SK-N-SH treated with all-trans-retinoic acid at 6 μM for 48 hours (cell line): ENCODE data around the gene ZBTB7C.

Experiments used
- ARNTL ChIP-seq: fragments of 450-650 bp; formaldehyde crosslinking; IDR thresholded peaks from 2 replicates; pipeline ENCODE4 v1.5.0; 2020; ENCODE audit warnings: low read depth, mild to moderate bottlenecking, moderate library complexity, borderline replicate concordance
- GLIS3 ChIP-seq: fragments of 250-450 bp; sonication (Bioruptor Pico); IDR thresholded peaks from 2 replicates; pipeline ENCODE4 v1.5.0; 2020; ENCODE audit warnings: mild to moderate bottlenecking, moderate library complexity
- PPARA ChIP-seq: fragments of 250-450 bp; sonication (Bioruptor Pico); IDR thresholded peaks from 2 replicates; pipeline ENCODE4 v1.5.0; 2020; ENCODE audit warnings: mild to moderate bottlenecking, borderline replicate concordance
- RARB ChIP-seq: fragments of 250-450 bp; sonication (Bioruptor Pico); IDR thresholded peaks from 2 replicates; pipeline ENCODE4 v1.8.0; 2021; ENCODE audit warnings: mild to moderate bottlenecking, moderate library complexity
- ZFP30 ChIP-seq: fragments of 450-650 bp; formaldehyde crosslinking; IDR thresholded peaks from 2 replicates; pipeline ENCODE4 v1.5.0; 2022; ENCODE audit warnings: mild to moderate bottlenecking, moderate library complexity
- ZNF70 ChIP-seq: fragments of 450-650 bp; formaldehyde crosslinking; IDR thresholded peaks from 2 replicates; pipeline ENCODE4 v1.5.0; 2020; ENCODE audit warnings: mild to moderate bottlenecking, moderate library complexity
- TF ChIP-seq, protein P1 (sequence below): fragments of 250-450 bp; sonication (Bioruptor Pico); IDR thresholded peaks from 2 replicates; pipeline ENCODE4 v1.8.0; 2020; ENCODE audit warnings: mild to moderate bottlenecking, moderate library complexity, borderline replicate concordance
- TF ChIP-seq, protein P2 (sequence below): fragments of 250-450 bp; sonication (Bioruptor Pico); IDR thresholded peaks from 2 replicates; pipeline ENCODE4 v1.5.1; 2020; ENCODE audit warnings: low read depth, mild to moderate bottlenecking, moderate library complexity

DNA sequence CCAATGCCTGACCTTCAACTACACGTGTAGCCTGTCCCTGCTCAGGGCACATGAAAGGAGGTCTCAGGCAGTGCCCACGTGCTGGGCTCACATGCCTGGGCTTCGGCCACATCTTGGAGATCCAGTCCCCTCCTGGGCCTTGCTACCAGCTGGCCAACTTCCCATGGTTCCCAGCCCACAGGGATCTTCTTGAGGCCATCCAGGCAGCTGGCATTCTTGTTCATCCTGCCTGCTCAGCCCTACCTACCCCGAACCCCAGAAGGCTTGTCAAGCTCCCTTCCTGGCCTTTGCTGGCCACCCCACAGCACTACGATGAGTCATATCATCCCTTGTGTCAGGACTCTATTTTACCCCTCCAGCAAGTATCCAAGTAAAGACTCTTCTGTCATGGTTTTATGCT is 97.1 kb downstream of the ZBTB7C start:
- TF ChIP-seq RARB (CRISPR knock-in tag) (no peak), ZFP30 (CRISPR knock-in tag) (no peak), ZNF70 (CRISPR knock-in tag) (no peak), PPARA (CRISPR knock-in tag) (no peak), GLIS3 (no peak), ARNTL (CRISPR knock-in tag) (no peak)
- TF ChIP-seq, protein P1, sequence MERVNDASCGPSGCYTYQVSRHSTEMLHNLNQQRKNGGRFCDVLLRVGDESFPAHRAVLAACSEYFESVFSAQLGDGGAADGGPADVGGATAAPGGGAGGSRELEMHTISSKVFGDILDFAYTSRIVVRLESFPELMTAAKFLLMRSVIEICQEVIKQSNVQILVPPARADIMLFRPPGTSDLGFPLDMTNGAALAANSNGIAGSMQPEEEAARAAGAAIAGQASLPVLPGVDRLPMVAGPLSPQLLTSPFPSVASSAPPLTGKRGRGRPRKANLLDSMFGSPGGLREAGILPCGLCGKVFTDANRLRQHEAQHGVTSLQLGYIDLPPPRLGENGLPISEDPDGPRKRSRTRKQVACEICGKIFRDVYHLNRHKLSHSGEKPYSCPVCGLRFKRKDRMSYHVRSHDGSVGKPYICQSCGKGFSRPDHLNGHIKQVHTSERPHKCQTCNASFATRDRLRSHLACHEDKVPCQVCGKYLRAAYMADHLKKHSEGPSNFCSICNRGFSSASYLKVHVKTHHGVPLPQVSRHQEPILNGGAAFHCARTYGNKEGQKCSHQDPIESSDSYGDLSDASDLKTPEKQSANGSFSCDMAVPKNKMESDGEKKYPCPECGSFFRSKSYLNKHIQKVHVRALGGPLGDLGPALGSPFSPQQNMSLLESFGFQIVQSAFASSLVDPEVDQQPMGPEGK (CRISPR knock-in tag) = no peak
- TF ChIP-seq, protein P2, sequence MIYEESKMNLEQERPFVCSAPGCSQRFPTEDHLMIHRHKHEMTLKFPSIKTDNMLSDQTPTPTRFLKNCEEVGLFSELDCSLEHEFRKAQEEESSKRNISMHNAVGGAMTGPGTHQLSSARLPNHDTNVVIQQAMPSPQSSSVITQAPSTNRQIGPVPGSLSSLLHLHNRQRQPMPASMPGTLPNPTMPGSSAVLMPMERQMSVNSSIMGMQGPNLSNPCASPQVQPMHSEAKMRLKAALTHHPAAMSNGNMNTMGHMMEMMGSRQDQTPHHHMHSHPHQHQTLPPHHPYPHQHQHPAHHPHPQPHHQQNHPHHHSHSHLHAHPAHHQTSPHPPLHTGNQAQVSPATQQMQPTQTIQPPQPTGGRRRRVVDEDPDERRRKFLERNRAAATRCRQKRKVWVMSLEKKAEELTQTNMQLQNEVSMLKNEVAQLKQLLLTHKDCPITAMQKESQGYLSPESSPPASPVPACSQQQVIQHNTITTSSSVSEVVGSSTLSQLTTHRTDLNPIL = no peak
